A673 (cell line): Measurements from ENCODE around the gene TPM1. TPM values are rescaled to one million over a fixed set of nuclear protein-coding genes. Genes with fewer than 3 reads are reported as not detected.

Source experiments
- BruUV-seq: library from RNA; stranded (reverse); fragments of 400-500 nt; replicated peaks from 2 replicates; lab custom pipeline; 2021; lab: Mats Ljungman, UMichigan
- CTCF ChIA-PET: fragments of 300-600 bp; sonication (Branson Sonifier 250); formaldehyde crosslinking; loops from one replicate; lab custom pipeline; 2022; ENCODE audit warnings: antibody characterized with exemption; lab: Charles Lee
- POLR2A ChIA-PET: fragments of 300-600 bp; sonication (Branson Sonifier 250); formaldehyde crosslinking; loops from one replicate; lab custom pipeline; 2022; ENCODE audit warnings: antibody characterized with exemption; ENCODE audit not compliant: low non-redundant PET; lab: Charles Lee
- DNase-seq: peaks from one replicate; pipeline ENCODE4 v3.0.0-alpha.2; 2015; ENCODE audit warnings: low spot score
- H3K27ac ChIP-seq: fragments of 200-600 bp; sonication (generic); 2 replicates; pipeline ENCODE4 v1.5.1; 2016; ENCODE audit warnings: mixed run types, low read depth, mild to moderate bottlenecking, mixed read lengths, antibody characterized with exemption, low read length; ENCODE audit not compliant: poor library complexity, severe bottlenecking
- H3K27me3 ChIP-seq: fragments of 200-600 bp; sonication (generic); replicated peaks from 2 replicates; pipeline ENCODE4 v1.6.1; 2017; ENCODE audit warnings: mixed run types, low read depth, mild to moderate bottlenecking, mixed read lengths, antibody characterized with exemption, low read length; ENCODE audit not compliant: insufficient read depth, poor library complexity
- H3K36me3 ChIP-seq: fragments of 200-600 bp; sonication (generic); 2 replicates; pipeline ENCODE4 v1.6.1; 2016; ENCODE audit warnings: mixed run types, mild to moderate bottlenecking, mixed read lengths, antibody characterized with exemption, low read length; ENCODE audit not compliant: insufficient read depth, poor library complexity, severe bottlenecking
- H3K4me1 ChIP-seq: fragments of 200-600 bp; sonication (generic); 2 replicates; pipeline ENCODE4 v1.6.1; 2017; ENCODE audit warnings: mixed run types, mild to moderate bottlenecking, mixed read lengths, antibody characterized with exemption, low read length; ENCODE audit not compliant: insufficient read depth, poor library complexity, severe bottlenecking
- H3K4me3 ChIP-seq: fragments of 200-600 bp; sonication (generic); 2 replicates; pipeline ENCODE4 v1.5.1; 2016; ENCODE audit warnings: low read depth, mixed run types, mild to moderate bottlenecking, mixed read lengths, low read length; ENCODE audit not compliant: poor library complexity, severe bottlenecking
- H3K9me3 ChIP-seq: fragments of 200-600 bp; sonication (generic); 2 replicates; pipeline ENCODE4 v1.6.1; 2016; ENCODE audit warnings: mixed run types, low read depth, mild to moderate bottlenecking, mixed read lengths, antibody characterized with exemption, low read length; ENCODE audit not compliant: poor library complexity, severe bottlenecking
- EZH2 ChIP-seq: fragments of 200-600 bp; sonication (generic); IDR thresholded peaks from 2 replicates; pipeline ENCODE4 v1.6.1; 2017; ENCODE audit warnings: borderline replicate concordance, low read depth, mild to moderate bottlenecking, mixed read lengths, antibody characterized with exemption, low read length; ENCODE audit not compliant: poor library complexity, severe bottlenecking
- intact Hi-C: fragments of 100-400 bp; cut with micrococcal nuclease; formaldehyde crosslinking; loops from one replicate; pipeline ENCODE4 v1.10.0; 2022; ENCODE audit not compliant: unreplicated experiment
- total RNA-seq: library from RNA; stranded (reverse); gene quantifications from 2 replicates; pipeline ENCODE4 v1.2.3, GENCODE V29; 2021
- TF ChIP-seq, protein P1 (sequence below): fragments of 300-800, 200-600 bp; sonication (generic); conservative IDR thresholded peaks from 2 replicates; pipeline ENCODE4 v1.5.1; 2017; ENCODE audit warnings: low read depth, mild to moderate bottlenecking, antibody characterized with exemption, low read length, moderate library complexity, mixed read lengths

Gene TPM1
- total RNA-seq, 1 experiment from 2014 or later: 31.2 TPM

DNA sequence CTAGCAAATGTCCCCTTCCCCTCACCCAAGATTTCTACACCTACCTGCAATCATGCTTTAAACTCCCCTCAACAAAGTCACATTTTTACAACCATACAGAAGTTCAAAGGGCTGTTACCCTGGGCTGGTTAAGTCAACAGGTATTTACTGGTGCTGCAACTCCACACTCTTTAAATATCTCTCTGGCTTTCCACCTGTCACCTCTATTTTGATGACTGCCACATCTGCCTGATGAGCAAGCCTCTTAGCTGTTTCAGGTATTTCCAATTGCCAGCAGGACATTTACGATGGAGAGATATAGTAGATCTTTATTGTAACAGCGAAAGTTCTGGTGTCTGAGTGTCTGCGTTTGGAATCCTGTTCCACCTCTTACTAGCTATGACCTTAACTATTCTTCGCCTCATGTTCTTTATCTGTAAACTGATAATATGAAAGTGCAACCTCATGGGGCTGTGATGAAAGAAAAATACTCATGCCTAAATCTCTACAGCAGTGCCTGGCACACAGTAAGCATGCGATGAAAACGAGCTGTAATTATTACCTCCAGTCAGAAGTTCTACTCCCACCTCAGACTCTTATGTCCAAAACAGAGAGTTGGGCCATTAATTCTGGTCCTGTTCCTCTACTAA lies 44.2 kb upstream of the TPM1 start:
- no peak for DNase-seq
- no peaks in the 10 kb centered on the region for H3K36me3 ChIP-seq
- H3K4me1 ChIP-seq: no peaks in the 10 kb centered on the region
- H3K27ac ChIP-seq: no peak overlapping the region
- ChIA-PET POLR2A (no interaction called here), CTCF (no interaction called here)
- TF ChIP-seq, protein P1, sequence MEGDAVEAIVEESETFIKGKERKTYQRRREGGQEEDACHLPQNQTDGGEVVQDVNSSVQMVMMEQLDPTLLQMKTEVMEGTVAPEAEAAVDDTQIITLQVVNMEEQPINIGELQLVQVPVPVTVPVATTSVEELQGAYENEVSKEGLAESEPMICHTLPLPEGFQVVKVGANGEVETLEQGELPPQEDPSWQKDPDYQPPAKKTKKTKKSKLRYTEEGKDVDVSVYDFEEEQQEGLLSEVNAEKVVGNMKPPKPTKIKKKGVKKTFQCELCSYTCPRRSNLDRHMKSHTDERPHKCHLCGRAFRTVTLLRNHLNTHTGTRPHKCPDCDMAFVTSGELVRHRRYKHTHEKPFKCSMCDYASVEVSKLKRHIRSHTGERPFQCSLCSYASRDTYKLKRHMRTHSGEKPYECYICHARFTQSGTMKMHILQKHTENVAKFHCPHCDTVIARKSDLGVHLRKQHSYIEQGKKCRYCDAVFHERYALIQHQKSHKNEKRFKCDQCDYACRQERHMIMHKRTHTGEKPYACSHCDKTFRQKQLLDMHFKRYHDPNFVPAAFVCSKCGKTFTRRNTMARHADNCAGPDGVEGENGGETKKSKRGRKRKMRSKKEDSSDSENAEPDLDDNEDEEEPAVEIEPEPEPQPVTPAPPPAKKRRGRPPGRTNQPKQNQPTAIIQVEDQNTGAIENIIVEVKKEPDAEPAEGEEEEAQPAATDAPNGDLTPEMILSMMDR: no peak
- no peak for TF ChIP-seq EZH2
- no TSS peak for BruUV-seq
- H3K9me3 ChIP-seq: no peaks in the 10 kb centered on the region
- intact Hi-C loops: no loop called here
- no peak overlapping the region for H3K4me3 ChIP-seq
- H3K27me3 ChIP-seq: no peaks in the 10 kb centered on the region

DNA sequence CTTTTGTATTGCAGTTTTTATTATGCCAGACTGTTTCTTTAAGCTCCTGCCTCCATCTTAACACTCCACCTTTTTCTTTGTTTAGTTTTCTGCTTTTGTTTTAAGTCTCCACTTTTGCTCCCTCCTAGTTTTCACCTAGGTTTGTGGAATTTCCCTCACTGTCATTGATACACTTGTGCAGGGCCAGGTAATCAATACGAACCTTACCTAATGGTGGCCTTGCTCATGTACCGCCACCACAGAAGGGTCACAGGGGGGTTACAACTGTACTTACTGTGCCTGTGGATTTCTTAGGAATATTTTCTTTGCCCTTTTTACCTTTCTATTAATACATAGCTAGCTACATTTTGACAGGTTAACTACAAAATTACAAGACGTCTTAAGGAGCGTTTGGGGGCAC lies 43.4 kb upstream of the TPM1 start:
- ChIA-PET CTCF (no interaction called here), POLR2A (no interaction called here)
- no peak for DNase-seq
- no peaks in the 10 kb centered on the region for H3K9me3 ChIP-seq
- intact Hi-C loops: no loop called here
- no peaks in the 10 kb centered on the region for H3K4me1 ChIP-seq
- TF ChIP-seq, protein P1: no peak
- no peak for TF ChIP-seq EZH2
- H3K4me3 ChIP-seq: no peak overlapping the region
- BruUV-seq: no TSS peak
- no peaks in the 10 kb centered on the region for H3K36me3 ChIP-seq
- no peaks in the 10 kb centered on the region for H3K27me3 ChIP-seq
- no peak overlapping the region for H3K27ac ChIP-seq

DNA sequence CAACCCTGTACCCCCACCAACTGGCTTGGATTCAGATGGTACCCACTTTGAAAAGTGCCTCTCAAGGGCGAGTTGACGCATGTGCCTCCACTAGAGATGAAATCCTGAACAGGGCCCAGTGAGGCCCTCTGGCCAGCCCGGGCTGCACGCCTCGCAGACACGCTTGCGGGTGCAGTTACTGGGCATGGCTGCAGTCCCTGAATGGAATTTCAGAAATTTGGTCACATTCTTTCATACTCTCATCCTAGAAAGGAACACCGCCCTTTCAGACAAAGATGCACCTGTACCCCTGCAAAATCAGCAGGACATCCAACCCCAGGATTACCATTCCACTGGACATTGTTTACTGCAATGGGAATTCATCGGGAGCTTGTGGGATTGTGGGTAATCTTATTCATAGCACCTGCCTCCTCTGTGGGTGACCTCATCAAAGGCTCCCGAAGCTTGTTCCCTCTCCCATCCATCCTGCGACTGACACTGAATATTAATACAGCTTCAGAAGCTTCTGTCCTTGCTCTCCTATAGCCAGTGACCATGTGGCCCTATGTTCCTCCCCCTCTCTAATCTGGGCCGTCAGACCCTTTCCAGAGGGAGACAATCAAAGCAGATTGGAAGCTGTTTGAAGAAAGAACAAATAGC lies 42.5 kb upstream of the TPM1 start:
- Histone ChIP-seq H3K4me3 (no peak overlapping the region), H3K4me1 (no peaks in the 10 kb centered on the region), H3K36me3 (no peaks in the 10 kb centered on the region), H3K27me3 (no peaks in the 10 kb centered on the region), H3K27ac (no peak overlapping the region), H3K9me3 (no peaks in the 10 kb centered on the region)
- no TSS peak for BruUV-seq
- CTCF ChIA-PET: no interaction called here
- intact Hi-C loops: no loop called here
- DNase-seq: no peak
- TF ChIP-seq, protein P1: no peak
- no peak for TF ChIP-seq EZH2
- POLR2A ChIA-PET: no interaction called here
